NT2/D1 (cell line): ENCODE data around the gene ANTXR2.

Experiments used
- SUZ12 ChIP-seq: IDR thresholded peaks from 2 replicates; pipeline ENCODE4 v1.6.1; 2011; ENCODE audit not compliant: insufficient read length, insufficient read depth; ENCODE audit errors: extremely low read depth
- YY1 ChIP-seq: IDR thresholded peaks from 2 replicates; pipeline ENCODE4 v1.6.1; 2011; ENCODE audit not compliant: insufficient read length, insufficient read depth
- ZNF274 ChIP-seq: IDR thresholded peaks from 2 replicates; pipeline ENCODE4 v1.6.1; 2011; ENCODE audit warnings: mild to moderate bottlenecking, low read depth, low read length

- TF ChIP-seq YY1 (no peak), ZNF274 (no peak), SUZ12 (no peak)
Measured at GRCh38 chr4:79907001-79907400, 166.0 kb downstream of the ANTXR2 start.
